Pancreas (tissue), 10 donors: ENCODE results near the gene SNTG2. TPM values are rescaled to one million over a fixed set of nuclear protein-coding genes. Genes with fewer than 3 reads are reported as not detected.

Experiments used
- ATAC-seq, 4 donors: fragments of 200-7000 bp; cut with Tn5 transposase; one replicate each; pipeline versions ENCODE4 v1.8.0 to v1.9.1; 2020; ENCODE audit warnings: mild to moderate bottlenecking in 4 of 4, moderate library complexity in 4 of 4
- DNase-seq, 6 donors: peaks; one replicate each; pipeline ENCODE4 v3.0.0-alpha.2; 2020
- FAIRE-seq: peaks from 2 replicates; lab custom pipeline; 2012; peaks lifted over from hg19 to GRCh38; lab: Jason Lieb, UNC
- H3K27ac ChIP-seq, 4 donors: fragments of 200-600 bp; sonication (generic); 1 replicate in 3 of 4; 2 replicates in 1 of 4; pipeline versions ENCODE4 v1.5.0 to v1.8.0; 2020
- H3K27me3 ChIP-seq, 4 donors: fragments of 200-600 bp; one replicate each; pipeline ENCODE4 v1.8.0; 2021
- H3K36me3 ChIP-seq, 3 donors: fragments of 200-600 bp; sonication (generic) in 1 of 3; one replicate each; pipeline versions ENCODE4 v1.5.0 to v1.8.0; 2020 to 2021
- H3K4me1 ChIP-seq, 3 donors: fragments of 200-600 bp; one replicate each; pipeline ENCODE4 v1.8.0; 2021
- H3K4me3 ChIP-seq, 4 donors: fragments of 200-600 bp; sonication (generic) in 2 of 4; one replicate each; pipeline versions ENCODE4 v1.5.0 to v1.8.0; 2020 to 2021
- H3K9me3 ChIP-seq, 4 donors: fragments of 200-600 bp; one replicate each; pipeline ENCODE4 v1.8.0; 2021
- CTCF ChIP-seq, 4 donors: fragments of 200-600 bp; sonication (generic) in 3 of 4; IDR thresholded peaks; one replicate each; pipeline versions ENCODE4 v1.5.0 to v1.8.0; 2021; ENCODE audit warnings: antibody characterized with exemption in 4 of 4
- WGBS, 2 donors: extraction: QIAGEN DNeasy Blood & Tissue Kit; methylation state at CpG; one replicate each; pipeline ENCODE4 v1.1.7; 2013; 5-methylcytosine and 5-hydroxymethylcytosine counted together
- intact Hi-C, 3 donors: fragments of 100-400 bp; cut with DNase I; formaldehyde crosslinking; loops; one replicate each; pipeline versions ENCODE4 v1.11.1 to v1.14.2; 2022
- polyA plus RNA-seq, 2 donors: library from polyadenylated mRNA; stranded (reverse); fragments of 200-250 nt; gene quantifications; one replicate each; pipeline ENCODE4 v1.2.3, GENCODE V29; 2013
- total RNA-seq, 6 donors: library from RNA; stranded (reverse); fragmentation: NEBNext Ultra II Directional in 4 of 6; extraction: Animal tissue kit (Norgen Biotek cat#: 25700) in 4 of 6; gene quantifications; one replicate each; pipeline versions ENCODE4 v1.2.1 to v1.2.4, GENCODE V29; 2021 to 2023
- donor health status: healthy with polysubstance abuse.
- donor health status: DM: no; HTN: no; CAD: no; lungs with moderate emphysema.
- donor health status: DM: no; HTN: no; CAD: no.
- donor health status: control.
- donor health status: control.
- donor health status: Bipolar disorder and iron deficiency.
- donor health status: DM: yes; HTN: yes; CAD: no.
- donor health status: DM: no; HTN: no; CAD: no.
- donor health status: DM: no; HTN: no; CAD: no.
- donor health status: DM: yes; HTN: yes; CAD: no.

SNTG2 gene
- total and polyA plus RNA-seq, 8 donors = 1.4 to 19.2 (median 4.6) TPM

GRCh38 chr2:1060372-1060771, 109.7 kb downstream of the SNTG2 start:
- no peak for TF ChIP-seq CTCF (IDR thresholded peaks at IDR 0.05)
- FAIRE-seq (no peak), ATAC-seq (no peak), DNase-seq (no peak)
- no peaks in the 10 kb centered on the region for H3K9me3 ChIP-seq
- H3K27ac ChIP-seq = no peak overlapping the region
- no peaks in the 10 kb centered on the region for H3K36me3 ChIP-seq
- H3K4me1 ChIP-seq = no peaks in the 10 kb centered on the region
- WGBS, 2 donors = 77 to 86% methylated on average over 3 of the region's 3 CpGs
- H3K27me3 ChIP-seq = no peaks in the 10 kb centered on the region
- intact Hi-C loops = no loop called here
- no peak overlapping the region for H3K4me3 ChIP-seq

GRCh38 chr2:1060987-1061386, 110.3 kb downstream of the SNTG2 start:
- Histone ChIP-seq H3K27ac (no peak overlapping the region), H3K9me3 (no peaks in the 10 kb centered on the region), H3K4me1 (no peaks in the 10 kb centered on the region), H3K27me3 (no peaks in the 10 kb centered on the region), H3K36me3 (no peaks in the 10 kb centered on the region), H3K4me3 (no peak overlapping the region)
- DNase-seq = no peak
- WGBS, 2 donors = 15 to 18% methylated on average over 5 of the region's 5 CpGs
- no peak for TF ChIP-seq CTCF (IDR thresholded peaks at IDR 0.05)
- peak in 2 of 4 donors; percentile 71 to 72 for ATAC-seq
- intact Hi-C loops = no loop called here
- FAIRE-seq = no peak

GRCh38 chr2:1068241-1068640, 117.6 kb downstream of the SNTG2 start:
- 82 to 87% methylated on average over 8 of the region's 8 CpGs for WGBS, 2 donors
- no peak overlapping the region for H3K27ac ChIP-seq
- intact Hi-C loops = no loop called here
- no peak overlapping the region for H3K4me3 ChIP-seq
- H3K4me1 ChIP-seq = no peaks in the 10 kb centered on the region
- DNase-seq = no peak
- H3K9me3 ChIP-seq = no peaks in the 10 kb centered on the region
- H3K36me3 ChIP-seq = no peaks in the 10 kb centered on the region
- no peak for ATAC-seq
- no peak for TF ChIP-seq CTCF (IDR thresholded peaks at IDR 0.05)
- no peaks in the 10 kb centered on the region for H3K27me3 ChIP-seq
- no peak for FAIRE-seq

- H3K27ac ChIP-seq = no peak overlapping the region
- TF ChIP-seq CTCF (IDR thresholded peaks at IDR 0.05) = no peak
- ATAC-seq (no peak), DNase-seq (no peak), FAIRE-seq (no peak)
- H3K36me3 ChIP-seq = no peaks in the 10 kb centered on the region
- no peaks in the 10 kb centered on the region for H3K9me3 ChIP-seq
- no peaks in the 10 kb centered on the region for H3K4me1 ChIP-seq
- 38 to 62% methylated on average over 7 of the region's 7 CpGs for WGBS, 2 donors
- H3K27me3 ChIP-seq = no peaks in the 10 kb centered on the region
- no peak overlapping the region for H3K4me3 ChIP-seq
- intact Hi-C loops = no loop called here
Observed at GRCh38 chr2:1068822-1069221, 118.2 kb downstream of the SNTG2 start.

- DNase-seq (no peak), ATAC-seq (no peak), FAIRE-seq (no peak)
- H3K27me3 ChIP-seq = no peaks in the 10 kb centered on the region
- no peak for TF ChIP-seq CTCF (IDR thresholded peaks at IDR 0.05)
- no peaks in the 10 kb centered on the region for H3K36me3 ChIP-seq
- no peak overlapping the region for H3K27ac ChIP-seq
- intact Hi-C loops = no loop called here
- 78 to 82% methylated on average over 15 of the region's 15 CpGs for WGBS, 2 donors
- no peaks in the 10 kb centered on the region for H3K4me1 ChIP-seq
- no peaks in the 10 kb centered on the region for H3K9me3 ChIP-seq
- no peak overlapping the region for H3K4me3 ChIP-seq
Observed at GRCh38 chr2:1069847-1070246, 119.2 kb downstream of the SNTG2 start.
